ENCODE measurements around the gene SLC50A1.
A peak's percentile ranks its signal among the peaks of the same experiment; 100 is the strongest.
"Not testable (repeated sequence)": the region's sequence is repeated elsewhere in the genome, so short reads cannot be mapped to it uniquely, and the experiment has no call there.

Gene SLC50A1

GRCh38 chr1:155137154-155137949 is 1.7 kb downstream of the SLC50A1 start:
- DNase-seq, result no peak

- DNase-seq, result peak; percentile 91
These were observed 4.4 kb downstream of the SLC50A1 start, which contains the start of gene DPM3 for GRCh38 chr1:155139895-155140629. TSS of gene DPM3 (minus strand) at chr1:155140531. CDS start at chr1:155140240, 291 bp downstream.

GRCh38 chr1:155140630-155140953 is 4.9 kb downstream of the SLC50A1 start:
- no peak for DNase-seq

GRCh38 chr1:155141749-155142148 is 6.1 kb downstream of the SLC50A1 start:
- no peak for DNase-seq

GRCh38 chr1:155145491-155145890 is 9.8 kb downstream of the SLC50A1 start:
- no peak for DNase-seq

- DNase-seq, result not testable (repeated sequence)
These were observed 20.5 kb downstream of the SLC50A1 start for GRCh38 chr1:155155996-155156643.

- DNase-seq, result no peak
These were observed 23.3 kb downstream of the SLC50A1 start for GRCh38 chr1:155158991-155159390.

GRCh38 chr1:155160128-155160527 is 24.5 kb downstream of the SLC50A1 start:
- no peak for DNase-seq

GRCh38 chr1:155162631-155163030 is 27.0 kb downstream of the SLC50A1 start:
- not testable (repeated sequence) for DNase-seq

GRCh38 chr1:155163785-155164184 is 28.1 kb downstream of the SLC50A1 start:
- DNase-seq, result not testable (repeated sequence)

- not testable (repeated sequence) for DNase-seq
These were observed 29.0 kb downstream of the SLC50A1 start for GRCh38 chr1:155164625-155165024.

- DNase-seq, result no peak
These were observed 30.4 kb downstream of the SLC50A1 start for GRCh38 chr1:155166051-155166470.

GRCh38 chr1:155166471-155167165 is 31.0 kb downstream of the SLC50A1 start:
- no peak for DNase-seq

GRCh38 chr1:155167166-155168104 is 31.8 kb downstream of the SLC50A1 start:
- peak; percentile 93 for DNase-seq

- DNase-seq, result not testable (repeated sequence)
These were observed 32.4 kb downstream of the SLC50A1 start for GRCh38 chr1:155168105-155168445.

- no peak for DNase-seq
These were observed 33.0 kb downstream of the SLC50A1 start for GRCh38 chr1:155168456-155169210.

- DNase-seq, result no peak
These were observed 33.9 kb downstream of the SLC50A1 start for GRCh38 chr1:155169541-155169940.

GRCh38 chr1:155170101-155170785 is 34.6 kb downstream of the SLC50A1 start:
- DNase-seq, result no peak

- no peak for DNase-seq
These were observed 35.2 kb downstream of the SLC50A1 start for GRCh38 chr1:155170806-155171205.
